Immature natural killer cell (primary cell): ENCODE results near the gene APOL6. TPM values are rescaled to one million over a fixed set of nuclear protein-coding genes. Genes with fewer than 3 reads are reported as not detected.
A peak's percentile ranks its signal among the peaks of the same experiment; 100 is the strongest.
"Not testable (repeated sequence)": the region's sequence is repeated elsewhere in the genome, so short reads cannot be mapped to it uniquely, and the experiment has no call there.

Experiments used
- DNase-seq, 3 donors: peaks; one replicate each; pipeline ENCODE4 v3.0.0; 2022; ENCODE audit warnings: mixed read lengths in 1 of 3
- H3K27ac Mint-ChIP-seq, 6 donors: one replicate each; pipeline ENCODE4 v1.8.0; 2020; ENCODE audit warnings: mixed read lengths in 6 of 6, mild to moderate bottlenecking in 5 of 6, inconsistent platforms in 4 of 6, moderate library complexity in 3 of 6
- H3K27me3 Mint-ChIP-seq, 3 donors: one replicate each; pipeline ENCODE4 v1.8.0; 2020 to 2021; ENCODE audit warnings: low read depth in 3 of 3, mild to moderate bottlenecking in 3 of 3, mixed read lengths in 3 of 3, moderate library complexity in 3 of 3, inconsistent platforms in 1 of 3
- H3K36me3 Mint-ChIP-seq, 3 donors: one replicate each; pipeline ENCODE4 v1.8.0; 2020; ENCODE audit warnings: mixed read lengths in 3 of 3, inconsistent platforms in 2 of 3, mild to moderate bottlenecking in 2 of 3
- H3K4me1 Mint-ChIP-seq, 2 donors: one replicate each; pipeline ENCODE4 v1.8.0; 2020; ENCODE audit warnings: inconsistent platforms in 2 of 2, mild to moderate bottlenecking in 2 of 2, mixed read lengths in 2 of 2, moderate library complexity in 1 of 2
- H3K4me3 Mint-ChIP-seq, 5 donors: one replicate each; pipeline ENCODE4 v1.8.0; 2020; ENCODE audit warnings: mild to moderate bottlenecking in 5 of 5, mixed read lengths in 5 of 5, inconsistent platforms in 3 of 5, moderate library complexity in 3 of 5
- H3K9me3 Mint-ChIP-seq, 6 donors: one replicate each; pipeline ENCODE4 v1.8.0; 2020; ENCODE audit warnings: mild to moderate bottlenecking in 6 of 6, mixed read lengths in 6 of 6, inconsistent platforms in 4 of 6, moderate library complexity in 3 of 6
- polyA plus RNA-seq, 3 donors: library from polyadenylated mRNA; unstranded; fragments of 300-500 nt; fragmentation: Illumina TruSeq; gene quantifications; one replicate each; pipeline ENCODE4 v1.2.3, GENCODE V29; 2021

APOL6 gene
- polyA plus RNA-seq, 3 donors from 2014 or later: 11.9 to 45.8 (median 18.4) TPM

DNA sequence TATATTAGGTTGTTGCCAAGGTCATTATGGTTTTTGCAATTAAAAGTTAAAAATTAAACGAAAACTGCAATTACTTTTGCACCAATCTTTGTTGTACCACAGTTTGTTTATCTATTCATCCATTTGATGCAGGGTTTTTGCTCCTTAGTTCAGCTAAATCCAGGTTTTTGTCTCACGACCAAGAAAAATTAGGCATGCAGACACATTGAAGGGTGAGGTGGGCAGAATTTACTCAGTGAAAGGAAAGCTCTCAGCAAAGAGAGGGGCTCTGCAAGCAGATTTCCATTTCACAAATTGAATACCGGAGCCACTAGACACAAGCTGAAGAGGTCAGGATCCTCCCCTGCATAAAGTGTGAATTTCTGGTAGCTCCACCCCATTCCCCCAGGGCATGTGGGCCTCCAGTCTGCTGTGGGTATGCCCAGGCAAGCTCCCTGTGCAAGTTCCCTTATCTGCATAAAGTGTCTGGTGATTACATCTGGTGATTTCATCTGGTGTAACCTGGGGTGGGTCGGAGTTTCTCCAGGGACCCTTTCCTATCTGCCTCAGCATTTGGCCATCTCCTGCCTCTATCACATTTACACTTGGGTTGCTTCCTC is 33.3 kb downstream of the APOL6 start:
- DNase-seq: no peak
- H3K4me3 Mint-ChIP-seq: no peak overlapping the region
- no peak overlapping the region for H3K27ac Mint-ChIP-seq
- peaks cover 0 to 2% of the 10 kb centered on the region in 2 donors for H3K4me1 Mint-ChIP-seq
- peaks cover 4 to 11% (median 4%) of the 10 kb centered on the region in 3 donors for H3K36me3 Mint-ChIP-seq
- peaks cover 0 to 2% (median under 1%) of the 10 kb centered on the region in 3 donors for H3K27me3 Mint-ChIP-seq
- H3K9me3 Mint-ChIP-seq: peaks cover 0 to 3% (median 0%) of the 10 kb centered on the region in 6 donors

DNA sequence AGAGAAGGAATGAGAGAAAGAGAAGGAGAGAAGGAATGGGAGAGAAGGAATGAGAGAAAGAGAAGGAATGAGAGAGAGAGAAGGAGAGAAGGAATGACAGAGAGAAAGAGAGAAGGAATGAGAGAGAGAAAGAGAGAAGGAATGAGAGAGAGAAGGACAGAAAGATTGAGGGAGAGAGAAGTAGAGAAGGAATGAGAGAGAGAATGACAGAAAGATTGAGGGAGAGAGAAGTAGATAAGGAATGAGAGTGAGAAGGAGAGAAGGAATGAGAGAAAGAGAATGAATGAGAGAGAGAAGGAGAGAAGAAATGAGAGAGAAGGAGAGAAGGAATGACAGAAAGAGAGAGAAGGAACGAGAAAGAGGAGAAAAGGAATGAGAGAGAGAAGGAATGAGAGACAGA is 35.3 kb downstream of the APOL6 start:
- Mint-ChIP-seq H3K27me3 (peaks cover 0 to 2% (median 2%) of the 10 kb centered on the region in 3 donors), H3K4me3 (no peak overlapping the region), H3K4me1 (peaks cover 0 to 2% of the 10 kb centered on the region in 2 donors), H3K27ac (peak overlapping the region in 1 of 6 donors; percentile 17), H3K9me3 (peaks cover 0 to 3% (median 0%) of the 10 kb centered on the region in 6 donors), H3K36me3 (peaks cover 0 to 6% (median 3%) of the 10 kb centered on the region in 3 donors)
- no peak for DNase-seq

- peaks cover 0 to 2% of the 10 kb centered on the region in 2 donors for H3K4me1 Mint-ChIP-seq
Observed at GRCh38 chr22:35684270-35684700, 36.0 kb downstream of the APOL6 start.

DNA sequence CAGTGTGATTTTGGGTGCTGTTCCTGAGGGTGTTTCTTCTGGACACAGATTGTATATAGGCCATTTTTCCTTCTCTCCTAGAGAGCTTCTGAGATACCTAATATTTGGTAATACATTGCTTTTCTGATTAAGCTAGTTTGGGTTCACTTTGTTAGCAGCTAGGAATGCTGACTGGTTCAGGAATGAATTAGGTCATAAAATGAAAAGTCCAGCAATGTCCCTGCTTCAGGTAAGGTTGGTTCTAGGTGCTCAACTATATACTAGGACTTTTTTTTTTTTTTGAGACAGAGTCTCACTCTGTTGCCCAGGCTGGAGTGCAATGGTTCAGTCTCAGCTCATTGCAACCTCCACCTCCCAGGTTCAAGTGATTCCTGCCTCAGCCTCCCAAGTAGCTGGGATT is 36.5 kb downstream of the APOL6 start:
- H3K27ac Mint-ChIP-seq: no peak overlapping the region
- H3K9me3 Mint-ChIP-seq: peaks cover 0 to 3% (median 0%) of the 10 kb centered on the region in 6 donors
- no peak for DNase-seq
- H3K36me3 Mint-ChIP-seq: peaks cover 0 to 6% (median 3%) of the 10 kb centered on the region in 3 donors
- H3K4me3 Mint-ChIP-seq: no peak overlapping the region
- peaks cover 0 to under 1% of the 10 kb centered on the region in 2 donors for H3K4me1 Mint-ChIP-seq
- H3K27me3 Mint-ChIP-seq: peaks cover 0 to 2% (median 2%) of the 10 kb centered on the region in 3 donors

More at GRCh38 chr22:35684270-35684700, 36.0 kb downstream of the APOL6 start:
- Mint-ChIP-seq H3K9me3 (peaks cover 0 to 3% (median 0%) of the 10 kb centered on the region in 6 donors), H3K27me3 (peaks cover 0 to 2% (median 2%) of the 10 kb centered on the region in 3 donors), H3K36me3 (peaks cover 0 to 6% (median 3%) of the 10 kb centered on the region in 3 donors), H3K27ac (peak overlapping the region in 1 of 6 donors; percentile 46), H3K4me3 (no peak overlapping the region)
- no peak for DNase-seq

DNA sequence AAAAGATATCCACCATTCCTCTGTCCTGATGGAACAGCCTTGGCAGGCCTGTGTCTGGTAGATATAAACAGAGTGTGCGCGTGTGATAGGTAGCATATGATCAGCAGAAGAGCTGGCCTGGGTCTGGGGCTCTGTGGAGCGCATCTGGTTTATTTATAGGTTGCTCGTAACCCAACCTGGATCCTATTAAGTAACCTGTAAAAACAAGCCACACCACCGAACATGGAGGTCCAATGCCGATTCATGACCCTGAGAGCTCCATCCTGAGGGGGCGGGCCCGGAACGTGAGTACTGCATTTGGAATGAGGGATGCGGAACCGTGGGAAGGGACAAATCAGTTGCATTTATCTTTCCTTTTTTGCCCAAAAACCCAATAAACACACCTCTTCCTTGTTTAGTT is 37.5 kb downstream of the APOL6 start:
- H3K27ac Mint-ChIP-seq: no peak overlapping the region
- H3K9me3 Mint-ChIP-seq: peaks cover 0 to 3% (median 0%) of the 10 kb centered on the region in 6 donors
- H3K27me3 Mint-ChIP-seq: peaks cover 0 to 2% (median 2%) of the 10 kb centered on the region in 3 donors
- H3K4me3 Mint-ChIP-seq: no peak overlapping the region
- DNase-seq: no peak
- no peaks in the 10 kb centered on the region for H3K4me1 Mint-ChIP-seq
- H3K36me3 Mint-ChIP-seq: peaks cover 0 to 6% (median 3%) of the 10 kb centered on the region in 3 donors

GRCh38 chr22:35686298-35686697 is 38.1 kb downstream of the APOL6 start:
- H3K36me3 Mint-ChIP-seq: peaks cover 0 to 6% (median 3%) of the 10 kb centered on the region in 3 donors
- no peak overlapping the region for H3K4me3 Mint-ChIP-seq
- no peak for DNase-seq
- peaks cover 0 to 2% (median 2%) of the 10 kb centered on the region in 3 donors for H3K27me3 Mint-ChIP-seq
- peak overlapping the region in 1 of 6 donors; percentile 3 for H3K27ac Mint-ChIP-seq
- H3K4me1 Mint-ChIP-seq: no peaks in the 10 kb centered on the region
- H3K9me3 Mint-ChIP-seq: peaks cover 0 to 3% (median 0%) of the 10 kb centered on the region in 6 donors

GRCh38 chr22:35687461-35687860 is 39.2 kb downstream of the APOL6 start:
- H3K36me3 Mint-ChIP-seq: peaks cover 0 to 6% (median 3%) of the 10 kb centered on the region in 3 donors
- H3K27me3 Mint-ChIP-seq: peaks cover 0 to 2% (median 2%) of the 10 kb centered on the region in 3 donors
- no peak overlapping the region for H3K27ac Mint-ChIP-seq
- H3K4me3 Mint-ChIP-seq: no peak overlapping the region
- peaks cover 0 to 3% (median 0%) of the 10 kb centered on the region in 6 donors for H3K9me3 Mint-ChIP-seq
- DNase-seq: no peak
- no peaks in the 10 kb centered on the region for H3K4me1 Mint-ChIP-seq

- no peak overlapping the region for H3K27ac Mint-ChIP-seq
- no peak for DNase-seq
- peaks cover 0 to 2% (median 0%) of the 10 kb centered on the region in 6 donors for H3K9me3 Mint-ChIP-seq
- peaks cover 0 to 2% (median 0%) of the 10 kb centered on the region in 3 donors for H3K27me3 Mint-ChIP-seq
- H3K36me3 Mint-ChIP-seq: peaks cover 0 to 3% (median 0%) of the 10 kb centered on the region in 3 donors
- no peak overlapping the region for H3K4me3 Mint-ChIP-seq
- H3K4me1 Mint-ChIP-seq: no peaks in the 10 kb centered on the region
Observed at GRCh38 chr22:35688913-35689675, 40.8 kb downstream of the APOL6 start.

- peaks cover 0 to 3% (median 0%) of the 10 kb centered on the region in 3 donors for H3K36me3 Mint-ChIP-seq
- H3K27ac Mint-ChIP-seq: no peak overlapping the region
- DNase-seq: no peak
- H3K4me1 Mint-ChIP-seq: no peaks in the 10 kb centered on the region
- no peak overlapping the region for H3K4me3 Mint-ChIP-seq
- peaks cover 0 to 2% (median 0%) of the 10 kb centered on the region in 3 donors for H3K27me3 Mint-ChIP-seq
- H3K9me3 Mint-ChIP-seq: peaks cover 0 to 2% (median 0%) of the 10 kb centered on the region in 6 donors
Observed at GRCh38 chr22:35690001-35690400, 41.8 kb downstream of the APOL6 start.

DNA sequence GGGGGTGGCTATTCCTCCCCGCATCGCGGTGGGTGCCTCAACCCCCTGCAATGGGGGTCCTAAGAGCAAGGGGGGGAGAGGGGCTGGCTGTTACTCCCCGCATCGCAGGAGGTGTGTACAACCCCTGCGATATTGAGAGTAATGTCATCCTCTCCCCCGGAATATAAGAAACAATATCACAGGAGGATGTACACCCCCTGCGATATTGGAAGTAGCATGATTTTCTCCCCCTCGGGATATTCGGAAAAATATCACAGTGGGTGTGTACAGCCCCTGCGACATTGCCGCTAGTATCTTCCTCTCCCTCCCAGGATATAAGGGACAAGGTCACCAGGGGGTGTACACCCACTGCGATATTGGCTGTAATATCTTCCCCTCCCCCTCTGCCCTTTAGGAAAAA is 47.0 kb downstream of the APOL6 start:
- Mint-ChIP-seq H3K27ac (no peak overlapping the region), H3K27me3 (peaks cover 1 to 6% (median 2%) of the 10 kb centered on the region in 3 donors), H3K36me3 (no peaks in the 10 kb centered on the region), H3K9me3 (peaks cover 0 to 2% (median 0%) of the 10 kb centered on the region in 6 donors), H3K4me3 (no peak overlapping the region), H3K4me1 (no peaks in the 10 kb centered on the region)
- no peak for DNase-seq

- Mint-ChIP-seq H3K27ac (no peak overlapping the region), H3K36me3 (no peaks in the 10 kb centered on the region), H3K4me1 (no peaks in the 10 kb centered on the region), H3K4me3 (no peak overlapping the region), H3K9me3 (no peaks in the 10 kb centered on the region), H3K27me3 (peaks cover 1 to 6% (median 2%) of the 10 kb centered on the region in 3 donors)
- peak in 2 of 3 donors; percentile 0 to 10 for DNase-seq
Observed at GRCh38 chr22:35697142-35697541, 48.9 kb downstream of the APOL6 start.

GRCh38 chr22:35699852-35700251 is 51.6 kb downstream of the APOL6 start:
- not testable (repeated sequence) for H3K27ac Mint-ChIP-seq, H3K36me3 Mint-ChIP-seq, H3K27me3 Mint-ChIP-seq, H3K4me1 Mint-ChIP-seq, DNase-seq, H3K4me3 Mint-ChIP-seq, H3K9me3 Mint-ChIP-seq

DNA sequence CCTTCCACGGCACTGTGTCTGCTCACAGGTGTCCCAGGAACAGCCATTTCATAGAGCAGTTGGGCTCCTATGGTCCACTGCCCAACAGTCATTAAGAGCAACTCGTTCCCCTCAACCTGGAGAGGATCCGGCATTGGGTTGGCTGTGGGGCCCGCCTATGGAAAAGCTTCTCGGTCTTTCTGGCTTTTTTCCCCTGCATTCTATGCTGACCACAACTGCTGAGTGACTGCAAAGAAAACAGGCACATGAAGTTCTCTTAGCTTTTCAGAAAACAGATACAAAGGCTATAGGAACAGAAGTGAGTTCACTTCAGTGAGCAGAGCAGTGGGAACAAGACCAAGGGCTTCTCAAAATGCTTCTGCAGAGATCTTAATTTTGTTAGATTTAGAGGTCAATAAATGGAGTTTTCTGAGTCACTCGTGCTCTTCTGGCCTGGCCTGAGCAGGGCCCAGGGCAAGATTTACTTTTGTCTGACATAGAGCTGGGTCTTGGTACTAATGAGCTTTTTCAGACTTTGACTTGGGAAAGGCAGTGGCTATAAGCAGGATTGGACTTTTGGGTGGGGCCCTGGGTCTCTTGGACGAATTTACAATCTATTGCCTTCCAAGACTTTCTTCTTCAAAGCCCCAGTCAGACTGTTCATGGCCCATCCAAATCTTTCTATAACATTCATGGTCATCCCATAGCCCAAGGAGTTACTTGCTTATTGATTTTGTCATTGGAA is 55.8 kb downstream of the APOL6 start:
- no peaks in the 10 kb centered on the region for H3K36me3 Mint-ChIP-seq
- H3K4me1 Mint-ChIP-seq: no peaks in the 10 kb centered on the region
- no peak for DNase-seq
- peak overlapping the region in 2 of 6 donors; percentile 29 to 34 for H3K27ac Mint-ChIP-seq
- no peak overlapping the region for H3K4me3 Mint-ChIP-seq
- no peaks in the 10 kb centered on the region for H3K27me3 Mint-ChIP-seq
- H3K9me3 Mint-ChIP-seq: peaks cover 0 to 2% (median 0%) of the 10 kb centered on the region in 6 donors
